BLaER1 treated with 17β-estradiol and CSF1 and Interleukin-3, amounts not matched to agents 10 nM and 100 nM (cell line): Measurements from ENCODE around the gene CDK1.
"Not testable (repeated sequence)": the region's sequence is repeated elsewhere in the genome, so short reads cannot be mapped to it uniquely, and the experiment has no call there.

Source experiments
- H3K27ac ChIP-seq, 11 experiments: shearing (Covaris generic); formaldehyde crosslinking; 2 replicates each; pipeline ENCODE4 v1.8.1; 2022
- H3K27me3 ChIP-seq, 11 experiments: shearing (Covaris generic); formaldehyde crosslinking; 2 replicates each; pipeline ENCODE4 v1.8.1; 2022
- H3K36me3 ChIP-seq, 11 experiments: shearing (Covaris generic); formaldehyde crosslinking; 2 replicates each; pipeline ENCODE4 v1.8.1; 2022
- H3K4me1 ChIP-seq, 10 experiments: shearing (Covaris generic); formaldehyde crosslinking; 2 replicates each; pipeline ENCODE4 v1.8.1; 2022
- H3K4me2 ChIP-seq, 11 experiments: shearing (Covaris generic); formaldehyde crosslinking; 2 replicates each; pipeline ENCODE4 v1.8.1; 2022
- H3K4me3 ChIP-seq, 10 experiments: shearing (Covaris generic); formaldehyde crosslinking; 2 replicates each; pipeline ENCODE4 v1.8.1; 2022
- H3K9ac ChIP-seq, 11 experiments: shearing (Covaris generic); formaldehyde crosslinking; 2 replicates each; pipeline ENCODE4 v1.8.1; 2022
- H3K9me3 ChIP-seq, 11 experiments: shearing (Covaris generic); formaldehyde crosslinking; replicated peaks in 1 of 11; 2 replicates each; pipeline ENCODE4 v1.8.1; 2022
- H4K20me1 ChIP-seq, 11 experiments: shearing (Covaris generic); formaldehyde crosslinking; 2 replicates each; pipeline ENCODE4 v1.8.1; 2022
- Cebpa-rat ChIP-seq, 11 experiments: shearing (Covaris generic); IDR thresholded peaks; 2 replicates each; pipeline ENCODE4 v1.8.1; 2022

The CDK1 gene

GRCh38 chr10:60825520-60825919 is 47.2 kb downstream of the CDK1 start:
- no peak overlapping the region for H3K27ac ChIP-seq
- H4K20me1 ChIP-seq = no peaks in the 10 kb centered on the region
- H3K4me1 ChIP-seq = peaks cover 5 to 19% (median 10%) of the 10 kb centered on the region in 10 experiments; a peak in 16 of 20 replicates
- no peak overlapping the region for H3K9ac ChIP-seq
- H3K36me3 ChIP-seq = no peaks in the 10 kb centered on the region
- H3K4me3 ChIP-seq = no peak overlapping the region
- no peaks in the 10 kb centered on the region for H3K27me3 ChIP-seq
- no peak for TF ChIP-seq Cebpa-rat (IDR thresholded peaks at IDR 0.05)
- no peaks in the 10 kb centered on the region for H3K9me3 ChIP-seq
- no peak overlapping the region for H3K4me2 ChIP-seq

GRCh38 chr10:60827791-60828488 is 49.7 kb downstream of the CDK1 start:
- Histone ChIP-seq H4K20me1 (no peaks in the 10 kb centered on the region), H3K4me3 (no peak overlapping the region), H3K36me3 (no peaks in the 10 kb centered on the region), H3K4me2 (peak overlapping the region in 10 of 11 experiments; percentile 2 to 85 (median 25); a peak in 12 of 22 replicates), H3K27ac (peak overlapping the region in 3 of 11 experiments; percentile 9 to 41 (median 36); a peak in 6 of 22 replicates), H3K9ac (no peak overlapping the region), H3K27me3 (no peaks in the 10 kb centered on the region), H3K4me1 (peaks cover 5 to 17% (median 10%) of the 10 kb centered on the region in 10 experiments; a peak in 16 of 20 replicates), H3K9me3 (no peaks in the 10 kb centered on the region)
- no peak for TF ChIP-seq Cebpa-rat (IDR thresholded peaks at IDR 0.05)

DNA sequence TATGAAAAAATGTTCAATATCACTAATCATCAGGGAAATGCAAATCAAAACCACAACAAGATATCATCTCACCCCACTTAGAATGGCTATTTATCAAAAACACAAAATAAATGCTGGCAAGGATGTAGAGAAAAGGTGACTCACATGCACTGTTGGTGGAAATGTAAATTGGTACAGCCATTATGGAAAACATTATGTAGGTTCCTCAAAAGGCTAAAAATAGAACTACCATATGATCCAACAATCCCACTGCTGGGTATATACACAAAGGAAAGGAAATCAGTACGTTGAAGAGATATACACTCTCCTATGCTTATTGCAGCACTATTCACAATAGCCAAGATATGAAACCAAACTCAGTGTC is 50.2 kb downstream of the CDK1 start:
- Histone ChIP-seq H3K4me3 (no peak overlapping the region), H3K36me3 (no peaks in the 10 kb centered on the region), H3K4me2 (peak overlapping the region in 10 of 11 experiments; percentile 2 to 85 (median 25); a peak in 12 of 22 replicates), H3K9ac (no peak overlapping the region), H4K20me1 (no peaks in the 10 kb centered on the region), H3K27me3 (no peaks in the 10 kb centered on the region), H3K9me3 (no peaks in the 10 kb centered on the region), H3K4me1 (peaks cover 5 to 17% (median 10%) of the 10 kb centered on the region in 10 experiments; a peak in 16 of 20 replicates), H3K27ac (peak overlapping the region in 2 of 11 experiments; percentile 36 to 41; a peak in 5 of 22 replicates)
- TF ChIP-seq Cebpa-rat (IDR thresholded peaks at IDR 0.05) = no peak

DNA sequence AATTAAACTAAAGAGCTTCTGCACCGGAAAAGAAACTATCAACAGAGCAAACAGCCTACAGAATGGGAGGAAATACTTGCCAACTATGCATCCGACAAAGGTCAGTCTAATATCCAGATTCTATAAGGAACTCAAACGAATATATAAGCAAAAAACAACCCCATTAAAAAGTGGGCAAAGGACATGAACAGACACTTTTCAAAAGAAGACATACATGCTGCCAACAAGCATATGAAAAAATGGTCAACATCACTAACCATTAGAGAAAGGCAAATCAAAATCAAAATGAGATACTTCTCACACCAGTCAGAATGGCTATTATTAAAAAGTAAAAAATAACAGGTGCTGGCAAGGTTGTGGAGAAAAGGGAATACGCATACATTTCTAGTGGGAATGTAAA is 53.9 kb downstream of the CDK1 start:
- not testable (repeated sequence) for H3K4me3 ChIP-seq, H3K36me3 ChIP-seq, H3K4me2 ChIP-seq, H4K20me1 ChIP-seq, H3K27ac ChIP-seq, H3K27me3 ChIP-seq, H3K9ac ChIP-seq, H3K9me3 ChIP-seq
- peaks cover 5 to 17% (median 10%) of the 10 kb centered on the region in 10 experiments; a peak in 16 of 20 replicates for H3K4me1 ChIP-seq

GRCh38 chr10:60834401-60834800 is 56.1 kb downstream of the CDK1 start:
- Histone ChIP-seq H3K4me3 (no peak overlapping the region), H4K20me1 (no peaks in the 10 kb centered on the region), H3K9ac (no peak overlapping the region), H3K27ac (no peak overlapping the region), H3K4me2 (no peak overlapping the region), H3K27me3 (no peaks in the 10 kb centered on the region), H3K36me3 (no peaks in the 10 kb centered on the region), H3K9me3 (no peaks in the 10 kb centered on the region), H3K4me1 (no peaks in the 10 kb centered on the region)
- no peak for TF ChIP-seq Cebpa-rat (IDR thresholded peaks at IDR 0.05)

GRCh38 chr10:60835049-60835448 is 56.8 kb downstream of the CDK1 start:
- Histone ChIP-seq H3K4me1 (no peaks in the 10 kb centered on the region), H3K4me2 (no peak overlapping the region), H3K36me3 (no peaks in the 10 kb centered on the region), H3K27ac (no peak overlapping the region), H3K9me3 (no peaks in the 10 kb centered on the region), H3K9ac (no peak overlapping the region), H4K20me1 (no peaks in the 10 kb centered on the region), H3K4me3 (no peak overlapping the region), H3K27me3 (no peaks in the 10 kb centered on the region)
- no peak for TF ChIP-seq Cebpa-rat (IDR thresholded peaks at IDR 0.05)

DNA sequence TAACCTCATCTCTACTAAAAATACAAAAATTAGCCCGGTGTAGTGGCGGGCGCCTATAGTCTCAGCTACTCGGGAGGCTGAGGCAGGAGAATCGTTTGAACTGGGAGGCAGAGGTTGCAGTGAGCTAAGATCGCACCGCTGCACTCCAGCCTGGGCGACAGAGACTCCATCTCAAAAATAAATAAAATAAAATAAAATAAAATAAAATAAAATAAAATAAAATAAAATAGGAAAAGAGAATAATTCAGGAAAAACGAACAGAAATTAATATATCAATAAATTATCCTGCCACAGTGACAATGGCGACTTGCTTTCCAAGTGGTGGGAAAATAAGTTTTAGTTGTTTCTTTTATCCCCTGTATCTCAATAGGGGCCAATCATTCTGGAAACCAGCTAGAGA is 62.9 kb downstream of the CDK1 start:
- H3K9me3 ChIP-seq, H3K27me3 ChIP-seq, H3K4me2 ChIP-seq, H3K9ac ChIP-seq, H3K36me3 ChIP-seq, H4K20me1 ChIP-seq, H3K4me1 ChIP-seq, H3K27ac ChIP-seq, H3K4me3 ChIP-seq: not testable (repeated sequence)

GRCh38 chr10:60842694-60843093 is 64.4 kb downstream of the CDK1 start:
- Histone ChIP-seq H3K9me3 (no peaks in the 10 kb centered on the region), H3K36me3 (no peaks in the 10 kb centered on the region), H4K20me1 (no peaks in the 10 kb centered on the region), H3K4me1 (peaks cover 0 to 6% (median 0%) of the 10 kb centered on the region in 10 experiments; a peak in 2 of 20 replicates), H3K27ac (no peak overlapping the region), H3K27me3 (no peaks in the 10 kb centered on the region), H3K4me2 (no peak overlapping the region), H3K4me3 (no peak overlapping the region), H3K9ac (no peak overlapping the region)
- no peak for TF ChIP-seq Cebpa-rat (IDR thresholded peaks at IDR 0.05)
